ENCODE results near the gene JPH2. TPM values are rescaled to one million over a fixed set of nuclear protein-coding genes. Genes with fewer than 3 reads are reported as not detected.

Gene JPH2
- total RNA-seq, 1 donor, result 50.5 TPM

DNA sequence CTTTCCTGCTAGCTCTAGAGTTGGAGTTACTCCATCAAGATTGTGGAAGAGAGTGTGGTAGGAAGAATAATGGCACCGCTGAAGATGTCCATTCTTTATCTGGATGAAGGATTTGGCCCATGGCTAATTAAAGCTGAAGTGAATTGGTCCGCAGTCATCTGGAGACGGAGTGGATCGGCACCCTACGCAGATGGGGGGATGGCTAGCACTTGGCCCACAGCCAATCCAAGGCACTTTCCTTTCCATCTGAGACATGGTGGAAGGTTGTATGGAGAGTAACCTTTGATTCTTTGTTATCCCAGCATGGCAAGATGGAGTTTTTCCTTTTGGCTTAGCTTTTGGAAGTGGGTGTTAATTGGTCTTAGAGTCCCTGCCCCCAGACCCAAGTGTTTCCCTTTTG, 88.3 kb downstream of the JPH2 start:
- no peak for DNase-seq (ENCODE audit: low read depth)
- H3K4me3 ChIP-seq (ENCODE audit: low read depth, low read length), result no peak overlapping the region
- TF ChIP-seq, protein P1, sequence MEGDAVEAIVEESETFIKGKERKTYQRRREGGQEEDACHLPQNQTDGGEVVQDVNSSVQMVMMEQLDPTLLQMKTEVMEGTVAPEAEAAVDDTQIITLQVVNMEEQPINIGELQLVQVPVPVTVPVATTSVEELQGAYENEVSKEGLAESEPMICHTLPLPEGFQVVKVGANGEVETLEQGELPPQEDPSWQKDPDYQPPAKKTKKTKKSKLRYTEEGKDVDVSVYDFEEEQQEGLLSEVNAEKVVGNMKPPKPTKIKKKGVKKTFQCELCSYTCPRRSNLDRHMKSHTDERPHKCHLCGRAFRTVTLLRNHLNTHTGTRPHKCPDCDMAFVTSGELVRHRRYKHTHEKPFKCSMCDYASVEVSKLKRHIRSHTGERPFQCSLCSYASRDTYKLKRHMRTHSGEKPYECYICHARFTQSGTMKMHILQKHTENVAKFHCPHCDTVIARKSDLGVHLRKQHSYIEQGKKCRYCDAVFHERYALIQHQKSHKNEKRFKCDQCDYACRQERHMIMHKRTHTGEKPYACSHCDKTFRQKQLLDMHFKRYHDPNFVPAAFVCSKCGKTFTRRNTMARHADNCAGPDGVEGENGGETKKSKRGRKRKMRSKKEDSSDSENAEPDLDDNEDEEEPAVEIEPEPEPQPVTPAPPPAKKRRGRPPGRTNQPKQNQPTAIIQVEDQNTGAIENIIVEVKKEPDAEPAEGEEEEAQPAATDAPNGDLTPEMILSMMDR (IDR thresholded peaks at IDR 0.05; ENCODE audit: insufficient read depth, low read depth, low read length), result no peak

DNA sequence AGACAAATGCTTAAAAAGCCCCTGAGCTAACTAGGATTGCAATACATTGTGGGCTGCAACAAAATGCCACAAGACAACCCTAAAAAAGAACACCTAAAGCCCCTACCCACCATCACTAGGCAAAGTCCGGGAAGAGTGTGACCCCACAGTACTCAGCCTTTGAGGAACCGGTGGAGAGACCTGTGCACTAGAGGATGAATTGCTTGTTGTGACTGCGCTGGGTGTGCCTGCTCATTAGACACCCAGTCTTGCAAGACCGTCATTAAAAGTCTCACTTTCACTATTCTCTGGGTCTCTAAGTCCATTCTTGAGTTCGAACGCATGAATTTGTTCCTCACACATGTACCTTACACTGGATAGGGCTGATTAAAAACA, 88.7 kb downstream of the JPH2 start:
- H3K4me3 ChIP-seq (ENCODE audit: low read depth, low read length), result no peak overlapping the region
- no peak for DNase-seq (ENCODE audit: low read depth)
- TF ChIP-seq, protein P1 (IDR thresholded peaks at IDR 0.05; ENCODE audit: insufficient read depth, low read depth, low read length), result no peak

DNA sequence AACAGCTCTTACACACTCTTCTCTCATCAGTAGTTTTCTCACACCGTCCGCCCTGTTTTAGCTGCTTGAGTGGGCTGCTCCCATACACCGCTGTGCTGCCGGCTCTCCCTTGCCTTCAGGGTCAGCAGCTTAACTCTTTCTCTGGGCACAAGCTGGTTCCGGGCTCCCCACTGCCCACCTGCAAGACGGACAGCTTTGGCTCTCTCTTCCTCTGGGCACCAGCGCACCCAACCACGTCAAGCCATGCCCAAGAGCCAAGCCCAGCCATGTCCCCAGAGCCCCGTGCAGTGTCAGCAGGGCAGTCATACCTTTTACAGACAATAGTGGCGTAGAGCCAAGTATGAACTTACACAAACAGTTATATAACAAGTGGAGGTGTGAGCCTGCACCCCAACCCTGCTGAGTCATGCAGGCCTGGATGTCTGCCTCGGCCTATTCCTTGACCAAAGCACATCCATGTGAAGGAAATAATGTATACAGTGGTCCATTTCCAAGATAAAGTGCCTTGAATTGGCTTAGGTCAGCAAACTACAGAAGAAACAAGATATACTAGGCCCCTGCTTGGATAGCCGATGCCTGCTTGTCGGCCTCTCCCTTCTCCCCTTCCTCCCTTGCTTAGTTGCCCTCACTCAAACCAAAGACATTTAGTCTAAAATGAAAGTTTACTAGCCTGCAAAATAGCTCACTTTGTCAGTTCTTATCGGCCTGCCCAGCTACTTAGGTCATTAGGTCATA, 89.3 kb downstream of the JPH2 start:
- DNase-seq (ENCODE audit: low read depth), result peak; percentile 22

DNA sequence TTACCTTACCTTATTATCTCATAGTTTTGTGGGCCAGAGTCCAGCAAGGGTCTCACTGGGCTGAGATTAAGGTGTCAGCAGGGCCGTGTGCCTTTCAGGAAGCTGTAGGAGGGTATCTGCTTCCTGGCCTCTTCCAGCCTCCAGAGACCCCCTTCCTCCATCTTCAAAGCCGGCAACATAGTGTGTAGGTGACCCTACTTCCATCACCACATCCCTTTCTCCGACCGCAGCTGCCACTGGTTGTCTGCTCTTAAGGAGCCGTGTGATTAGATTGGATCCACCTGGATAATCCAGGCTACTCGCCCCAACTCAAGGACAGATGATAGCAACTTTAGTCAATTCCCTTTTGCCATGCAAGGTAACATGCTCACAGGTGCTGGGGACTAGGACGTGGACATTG, 91.2 kb downstream of the JPH2 start:
- DNase-seq (ENCODE audit: low read depth), result no peak
- TF ChIP-seq, protein P1 (IDR thresholded peaks at IDR 0.05; ENCODE audit: insufficient read depth, low read depth, low read length), result no peak
- H3K4me3 ChIP-seq (ENCODE audit: low read depth, low read length), result no peak overlapping the region

More for the DNA sequence above, 89.3 kb downstream of the JPH2 start:
- H3K4me3 ChIP-seq (ENCODE audit: low read depth, low read length), result no peak overlapping the region
- TF ChIP-seq, protein P1 (IDR thresholded peaks at IDR 0.05; ENCODE audit: insufficient read depth, low read depth, low read length), result no peak

DNA sequence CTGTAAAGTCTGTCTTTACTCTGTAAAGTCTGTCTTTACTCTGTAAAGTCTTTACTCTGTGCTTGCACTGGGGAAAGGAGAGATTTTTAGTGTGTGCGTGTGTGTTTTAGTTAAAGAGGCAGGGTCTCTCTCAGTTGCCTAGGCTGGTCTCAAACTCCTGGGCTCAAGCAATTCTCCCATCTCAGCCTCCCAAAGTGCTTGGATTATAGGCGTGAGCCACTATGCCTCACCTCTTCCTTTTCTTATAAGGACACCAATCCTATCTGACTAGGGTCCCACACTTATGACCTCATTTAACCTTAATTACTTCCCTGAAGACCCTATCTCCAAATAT, 93.8 kb downstream of the JPH2 start:
- no peak overlapping the region for H3K4me3 ChIP-seq (ENCODE audit: low read depth, low read length)
- TF ChIP-seq, protein P1 (IDR thresholded peaks at IDR 0.05; ENCODE audit: insufficient read depth, low read depth, low read length), result no peak

DNA sequence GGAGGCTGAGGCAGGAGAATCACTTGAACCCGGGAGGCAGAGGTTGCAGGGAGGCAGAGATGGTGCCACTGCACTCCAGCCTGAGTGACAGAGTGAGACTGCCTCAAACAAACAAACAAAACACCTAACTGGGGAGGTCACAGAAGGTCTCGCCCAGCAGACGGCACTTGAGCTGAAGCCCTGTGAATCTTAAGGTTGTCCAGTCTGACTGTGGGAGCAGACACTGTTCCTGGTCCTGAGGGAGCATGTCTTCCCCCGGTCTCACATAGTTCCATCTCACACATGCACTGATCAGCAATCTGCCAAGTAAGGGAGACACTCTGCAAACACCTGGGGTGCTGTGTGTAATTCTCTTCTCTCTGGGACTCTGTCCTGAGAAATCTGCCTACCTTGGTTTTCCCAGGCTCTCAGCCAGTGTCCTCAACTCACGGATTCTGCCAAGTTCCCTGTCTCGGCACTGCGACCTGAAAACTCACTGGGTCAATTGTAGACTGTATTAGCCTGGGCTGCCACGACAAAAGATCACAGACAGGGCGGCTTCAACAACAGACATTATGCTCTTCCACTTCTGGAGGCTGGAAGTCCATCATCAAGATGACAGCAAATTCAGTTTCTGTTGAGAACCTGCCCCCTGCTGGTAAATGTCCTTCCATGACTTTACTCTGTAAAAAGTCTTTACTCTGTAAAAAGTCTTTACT, 94.3 kb downstream of the JPH2 start:
- no peak overlapping the region for H3K4me3 ChIP-seq (ENCODE audit: low read depth, low read length)
- peak; percentile 63 for DNase-seq (ENCODE audit: low read depth)
- TF ChIP-seq, protein P1 (IDR thresholded peaks at IDR 0.05; ENCODE audit: insufficient read depth, low read depth, low read length), result peak; percentile 59

More for the DNA sequence above, 93.8 kb downstream of the JPH2 start:
- no peak for DNase-seq (ENCODE audit: low read depth)

All from fibroblast of villous mesenchyme (primary cell).